Right lobe of liver (tissue), 4 donors: ENCODE results near the gene TERT.

Experiments used
- POLR2A ChIP-seq: fragments of 450-650 bp; IDR thresholded peaks from one replicate; pipeline ENCODE4 v1.6.1; 2017; ENCODE audit warnings: antibody characterized with exemption, mild to moderate bottlenecking
- TF ChIP-seq, protein P1 (sequence below), 4 donors: fragments of 200-600 bp in 3 of 4; fragments of 450-650 bp in 1 of 4; IDR thresholded peaks; one replicate each; pipeline versions ENCODE4 v1.5.1 to v1.8.0; 2016 to 2022; ENCODE audit warnings: antibody characterized with exemption in 4 of 4, mild to moderate bottlenecking in 2 of 4
- donor health status: DM: no; HTN: no; CAD: no.
- donor health status: DM: no; HTN: no; CAD: no.
- donor health status: DM: no; HTN: yes; CAD: no.

GRCh38 chr5:1315709-1316587, 21.1 kb upstream of the TERT start:
- TF ChIP-seq, protein P1, sequence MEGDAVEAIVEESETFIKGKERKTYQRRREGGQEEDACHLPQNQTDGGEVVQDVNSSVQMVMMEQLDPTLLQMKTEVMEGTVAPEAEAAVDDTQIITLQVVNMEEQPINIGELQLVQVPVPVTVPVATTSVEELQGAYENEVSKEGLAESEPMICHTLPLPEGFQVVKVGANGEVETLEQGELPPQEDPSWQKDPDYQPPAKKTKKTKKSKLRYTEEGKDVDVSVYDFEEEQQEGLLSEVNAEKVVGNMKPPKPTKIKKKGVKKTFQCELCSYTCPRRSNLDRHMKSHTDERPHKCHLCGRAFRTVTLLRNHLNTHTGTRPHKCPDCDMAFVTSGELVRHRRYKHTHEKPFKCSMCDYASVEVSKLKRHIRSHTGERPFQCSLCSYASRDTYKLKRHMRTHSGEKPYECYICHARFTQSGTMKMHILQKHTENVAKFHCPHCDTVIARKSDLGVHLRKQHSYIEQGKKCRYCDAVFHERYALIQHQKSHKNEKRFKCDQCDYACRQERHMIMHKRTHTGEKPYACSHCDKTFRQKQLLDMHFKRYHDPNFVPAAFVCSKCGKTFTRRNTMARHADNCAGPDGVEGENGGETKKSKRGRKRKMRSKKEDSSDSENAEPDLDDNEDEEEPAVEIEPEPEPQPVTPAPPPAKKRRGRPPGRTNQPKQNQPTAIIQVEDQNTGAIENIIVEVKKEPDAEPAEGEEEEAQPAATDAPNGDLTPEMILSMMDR (IDR thresholded peaks at IDR 0.05) = no peak
- TF ChIP-seq POLR2A = peak; percentile 42
